Activated naive CD8-positive, alpha-beta T cell treated with anti-CD3 and anti-CD28 coated beads, Interleukin-2, amount 50 U/mL, for 16 hours (primary cell): Measurements from ENCODE around the gene PHLPP2.
"Not testable (repeated sequence)": the region's sequence is repeated elsewhere in the genome, so short reads cannot be mapped to it uniquely, and the experiment has no call there.

Experiments used
- DNase-seq: peaks from one replicate; pipeline ENCODE4 v3.0.0-alpha.2; 2020; ENCODE audit warnings: low read depth, low spot score

The PHLPP2 gene

DNA sequence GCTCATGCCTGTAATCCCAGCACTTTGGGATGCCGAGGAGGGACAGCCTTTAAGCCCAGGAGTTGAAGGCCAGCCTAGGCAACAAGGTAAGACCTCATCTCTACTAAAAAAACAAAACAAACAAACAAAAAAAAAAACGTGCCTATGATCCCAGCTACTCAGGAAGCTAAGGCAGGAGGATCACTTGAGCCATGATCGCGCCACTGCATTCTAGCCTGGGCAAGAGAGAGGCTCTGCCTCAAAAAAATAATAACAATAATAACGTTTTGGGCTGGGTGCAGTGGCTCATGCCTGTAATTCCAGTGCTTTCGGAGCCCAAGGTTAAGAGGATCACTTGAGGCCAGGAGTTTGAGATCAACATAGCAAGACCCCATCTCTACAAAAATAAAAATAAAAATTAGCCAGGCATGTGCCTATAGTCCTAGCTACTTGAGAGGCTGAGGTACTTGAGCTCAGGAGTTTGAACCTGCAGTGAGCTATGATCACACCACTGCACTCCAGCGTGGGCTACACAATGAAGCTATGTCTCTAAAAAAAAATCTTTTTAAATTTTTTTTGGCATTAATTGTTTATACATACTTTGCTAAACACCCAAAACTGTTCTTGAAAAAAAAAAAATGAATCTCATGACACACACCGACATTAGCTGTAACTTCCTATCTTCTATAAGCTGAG is 3.3 kb downstream of the PHLPP2 start:
- no peak for DNase-seq

DNA sequence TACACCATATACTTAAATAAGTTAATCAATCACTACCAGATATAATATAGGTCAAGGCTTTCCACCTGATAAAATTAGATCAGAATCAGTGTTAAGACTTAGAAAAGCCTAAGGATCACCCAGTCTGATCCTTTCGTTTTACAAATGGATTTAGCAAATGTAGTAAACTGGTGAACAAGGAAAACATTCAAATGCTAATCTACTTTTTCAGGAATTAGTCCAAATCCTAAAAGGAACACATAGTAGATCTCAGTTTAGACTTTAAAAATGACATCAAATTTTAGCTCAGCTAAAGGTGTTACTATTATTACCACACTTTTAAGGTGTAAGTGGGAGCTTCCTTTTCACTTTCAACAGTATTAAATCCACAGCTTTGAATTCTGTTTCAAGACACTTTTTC is 12.0 kb downstream of the PHLPP2 start:
- DNase-seq: no peak

DNA sequence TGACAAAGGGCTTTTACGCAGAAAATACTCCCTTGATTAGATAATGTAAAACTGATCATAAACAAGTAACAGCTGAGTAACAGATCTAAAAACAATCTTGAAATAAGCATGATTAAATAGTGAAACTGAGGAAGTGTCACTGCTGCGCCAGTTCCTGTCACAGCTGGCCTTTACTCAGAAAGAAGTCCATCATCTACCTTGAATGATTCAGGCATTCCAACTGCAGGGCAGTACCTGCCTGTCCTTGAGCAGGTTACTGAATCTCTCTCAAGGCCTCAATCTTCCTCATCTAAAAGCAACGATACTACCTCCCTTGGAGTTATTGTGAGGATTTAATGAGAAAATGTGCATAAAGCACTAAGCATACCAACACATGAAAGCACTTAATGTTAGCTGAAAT is 12.7 kb downstream of the PHLPP2 start:
- no peak for DNase-seq

DNA sequence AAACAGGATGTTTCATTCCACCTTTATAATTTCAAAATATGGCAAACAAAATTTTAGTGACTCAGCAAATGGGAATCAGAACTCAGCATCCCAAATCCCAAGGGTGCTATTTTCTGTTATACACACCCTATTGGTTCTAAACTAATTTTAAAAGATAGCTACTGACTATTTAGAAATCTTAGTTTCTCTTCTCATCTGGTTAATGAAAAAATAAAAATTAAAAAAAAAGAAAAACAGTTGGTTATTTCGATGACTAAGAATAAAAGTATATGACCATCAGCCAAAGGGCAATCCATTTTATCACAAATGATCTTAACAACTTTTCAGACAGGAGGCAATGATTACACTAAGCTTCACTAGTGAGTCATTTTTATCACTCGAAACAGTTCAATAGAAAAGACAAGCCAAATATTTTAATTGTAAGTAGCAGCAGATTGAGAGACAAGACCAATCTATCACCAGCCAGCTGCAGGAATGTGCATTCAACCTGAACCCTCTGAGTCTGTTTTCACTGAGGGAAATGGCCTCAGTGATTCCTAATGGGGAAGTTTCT is 15.2 kb downstream of the PHLPP2 start:
- DNase-seq: no peak

DNA sequence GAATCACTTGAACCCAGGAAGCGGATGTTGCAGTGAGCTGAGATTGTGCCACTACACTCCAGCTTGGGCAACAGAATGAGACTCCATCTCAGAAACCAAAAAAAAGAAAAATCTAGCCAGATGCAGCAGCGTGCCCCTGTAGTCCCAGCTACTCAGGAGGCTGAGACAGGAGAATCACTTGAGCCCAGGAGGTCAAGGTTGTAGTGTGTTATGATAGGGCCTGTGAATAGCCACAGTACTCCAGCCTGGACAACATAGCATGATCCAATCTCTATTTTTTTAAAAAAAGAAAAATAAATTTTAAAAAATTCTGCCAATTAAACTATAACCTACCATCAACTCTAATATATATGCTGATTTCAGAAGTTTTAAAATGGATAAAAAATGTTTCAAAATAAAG is 15.8 kb downstream of the PHLPP2 start:
- no peak for DNase-seq

DNA sequence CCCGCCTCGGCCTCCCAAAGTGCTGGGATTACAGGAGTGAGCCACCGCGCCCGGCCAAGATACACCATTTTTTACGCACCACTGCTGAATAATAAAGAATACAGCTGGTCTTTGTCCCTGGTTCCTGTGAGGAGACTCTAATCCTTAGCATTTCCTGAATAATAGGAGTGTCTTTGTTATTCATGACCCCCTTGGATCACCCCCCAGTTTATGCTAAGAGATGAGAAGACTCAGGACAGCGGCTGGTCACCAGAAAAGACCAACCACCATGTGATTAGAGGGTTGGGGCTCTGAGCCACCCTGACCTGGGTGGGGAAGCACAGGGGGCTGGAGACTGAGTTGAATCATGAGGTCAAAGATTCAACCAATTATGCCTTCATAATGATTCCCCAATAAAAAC is 17.3 kb downstream of the PHLPP2 start:
- DNase-seq: no peak

DNA sequence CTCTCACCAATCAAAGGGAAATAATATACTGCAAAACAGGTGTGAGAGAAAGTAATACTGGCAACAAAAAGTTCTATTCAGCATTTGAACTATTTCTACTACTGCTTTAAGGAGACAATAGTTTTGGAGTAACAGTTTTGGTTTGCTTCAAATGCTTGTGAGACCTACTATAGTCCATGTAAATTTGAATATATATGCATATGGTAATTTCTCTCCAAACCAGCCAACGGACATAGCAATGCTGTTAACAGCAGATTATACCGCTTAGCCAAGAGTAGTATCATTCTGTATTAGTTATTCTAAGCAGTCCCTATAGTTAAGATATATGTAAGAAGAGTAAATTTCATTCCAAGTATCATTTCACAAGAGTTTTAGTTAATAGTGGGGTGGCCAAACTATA is 18.5 kb downstream of the PHLPP2 start:
- DNase-seq: no peak

DNA sequence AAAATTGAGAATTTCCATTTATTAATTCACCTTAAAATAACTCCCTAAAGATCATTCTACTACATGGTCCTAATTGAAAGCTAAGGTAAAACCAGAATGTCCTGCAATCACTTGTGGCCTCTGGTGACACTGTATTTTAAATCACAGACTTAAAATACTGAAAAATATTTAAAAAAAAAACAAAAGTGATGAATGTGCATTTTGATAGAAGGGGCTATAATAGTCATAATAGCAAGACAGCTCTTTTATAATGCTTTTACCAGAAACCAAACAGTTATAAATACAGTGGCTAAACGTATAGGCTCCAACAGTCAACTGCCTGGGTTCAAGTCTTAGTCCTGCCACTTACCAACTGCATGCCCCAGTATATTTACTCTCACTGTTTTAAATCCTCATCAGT is 21.2 kb downstream of the PHLPP2 start:
- DNase-seq: no peak

DNA sequence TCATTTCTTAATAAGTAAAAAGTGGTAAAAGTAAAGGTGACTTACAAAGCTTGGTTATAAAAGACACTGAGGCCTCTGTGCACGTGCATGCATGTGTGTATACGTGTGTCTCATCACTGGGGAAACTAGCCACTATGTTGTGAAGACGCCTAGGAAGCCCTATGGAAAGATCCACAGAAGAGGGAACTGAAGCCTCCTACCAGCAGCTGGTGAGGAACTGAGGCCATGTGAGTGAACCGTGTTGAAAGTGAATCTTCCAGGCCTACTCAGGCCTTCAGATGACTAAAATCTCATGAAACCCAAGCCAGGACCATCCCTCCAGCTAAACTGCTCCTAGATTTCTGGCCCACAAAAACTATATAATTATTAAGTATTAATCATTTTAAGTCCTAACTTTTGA is 23.7 kb downstream of the PHLPP2 start:
- no peak for DNase-seq

DNA sequence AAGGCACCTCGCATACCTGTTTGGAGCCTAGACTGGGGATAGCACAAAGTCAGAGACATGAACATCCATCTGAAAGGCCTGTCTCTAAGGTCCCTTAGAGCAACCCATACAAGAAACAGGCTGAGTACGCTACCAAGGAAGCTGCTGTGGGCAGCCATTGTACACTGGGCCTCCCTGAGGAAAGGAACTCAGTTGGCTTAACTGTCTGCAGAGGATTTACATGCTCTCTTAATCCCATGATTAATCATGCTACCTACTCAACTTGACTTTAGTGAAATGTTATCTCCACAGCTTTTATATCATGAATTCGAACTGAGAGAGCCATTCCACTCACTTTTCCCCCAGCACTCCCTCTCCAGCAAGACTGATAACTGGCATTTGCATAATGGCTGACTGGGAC is 26.0 kb downstream of the PHLPP2 start:
- no peak for DNase-seq

DNA sequence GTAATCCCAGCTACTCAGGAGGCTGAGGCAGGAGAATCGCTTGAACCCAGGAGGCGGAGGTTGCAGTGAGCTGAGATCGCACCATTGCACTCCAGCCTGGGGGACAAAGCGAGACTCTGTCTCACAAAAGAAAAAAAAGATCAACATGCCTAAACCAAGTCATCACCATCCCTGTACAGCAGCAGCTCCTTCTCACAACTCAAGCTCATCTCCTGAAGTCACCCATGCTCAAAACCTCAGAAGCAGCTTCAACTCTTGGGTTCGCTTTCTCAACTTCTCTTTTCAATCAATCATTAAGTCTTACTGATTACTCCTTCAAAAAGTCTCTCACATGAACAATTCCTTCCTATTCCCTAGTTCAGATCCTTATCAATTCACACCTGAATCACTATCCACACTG is 31.3 kb downstream of the PHLPP2 start:
- no peak for DNase-seq

DNA sequence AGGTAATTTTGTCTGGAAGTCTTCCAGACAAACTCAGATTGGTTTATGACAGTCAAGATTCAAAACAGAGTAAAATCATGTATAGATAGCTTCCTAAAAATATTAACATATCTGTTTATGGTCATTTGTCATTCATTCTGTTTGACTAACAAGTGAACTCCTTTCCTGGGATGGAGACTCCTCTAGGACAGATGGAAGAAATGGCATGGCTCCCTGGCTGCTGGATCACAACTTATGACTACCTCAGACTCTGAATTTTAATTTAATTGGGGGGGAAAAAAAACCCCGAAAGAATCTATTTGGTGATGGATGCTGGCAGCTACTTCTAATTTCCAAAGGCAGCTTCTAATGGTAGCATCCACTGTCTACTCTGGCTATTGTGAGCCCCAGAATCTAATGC is 34.6 kb downstream of the PHLPP2 start:
- DNase-seq: no peak

DNA sequence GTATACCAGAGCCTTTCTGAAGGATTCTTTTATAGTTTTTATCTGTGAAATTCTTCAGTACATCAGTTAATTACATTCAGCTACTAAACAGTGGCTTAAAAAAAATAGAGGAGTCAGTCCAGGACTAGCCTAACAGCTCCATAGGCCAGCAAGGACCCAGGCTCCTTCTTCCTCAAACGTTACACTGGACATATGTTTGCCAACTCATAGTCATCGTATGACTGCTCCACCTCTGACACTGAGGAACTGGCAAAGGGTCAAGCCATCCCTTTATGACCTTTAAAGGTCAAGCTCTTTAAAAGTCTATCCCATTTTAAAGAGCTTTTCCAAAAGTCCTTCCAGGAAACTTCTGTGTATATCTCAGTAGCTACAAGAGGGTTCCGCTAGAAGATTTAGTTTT is 36.6 kb downstream of the PHLPP2 start:
- DNase-seq: no peak

DNA sequence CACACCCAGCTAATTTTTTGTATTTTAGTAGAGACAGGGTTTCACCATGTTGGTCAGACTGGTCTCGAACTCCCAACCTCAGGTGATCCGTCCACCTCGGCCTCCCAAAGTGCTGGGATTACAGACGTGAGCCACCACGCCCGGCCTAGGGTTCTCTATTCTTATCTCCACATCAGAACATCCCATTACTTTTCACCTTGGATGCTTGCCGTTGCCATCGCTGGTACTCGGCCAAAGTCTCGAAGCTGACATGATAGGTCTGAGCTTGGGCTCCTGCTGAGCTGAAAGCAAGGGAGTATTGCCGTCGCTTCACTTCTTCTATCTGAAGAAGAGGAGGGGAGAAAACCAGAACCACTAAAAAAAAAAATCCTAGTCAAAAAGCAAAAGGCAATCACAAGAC is 40.2 kb downstream of the PHLPP2 start:
- DNase-seq: not testable (repeated sequence)

DNA sequence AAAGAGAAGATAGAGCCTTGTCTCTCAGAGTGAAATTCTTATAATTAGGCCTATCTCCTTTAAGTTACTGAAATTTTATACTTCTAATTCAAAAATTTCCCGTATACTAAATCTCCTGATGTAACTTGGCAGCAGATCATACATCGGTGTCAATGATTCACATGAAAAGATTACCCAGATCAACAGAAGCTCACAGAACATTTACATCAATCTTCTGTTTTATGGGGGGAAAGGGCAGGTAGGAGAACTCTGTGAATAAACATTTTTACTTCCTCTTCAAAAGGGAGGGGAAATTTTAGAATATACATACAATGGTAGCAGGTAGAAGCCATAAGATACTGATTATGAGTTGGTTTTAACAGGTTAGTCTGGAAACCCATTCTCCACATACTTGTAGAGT is 43.1 kb downstream of the PHLPP2 start:
- DNase-seq: no peak

DNA sequence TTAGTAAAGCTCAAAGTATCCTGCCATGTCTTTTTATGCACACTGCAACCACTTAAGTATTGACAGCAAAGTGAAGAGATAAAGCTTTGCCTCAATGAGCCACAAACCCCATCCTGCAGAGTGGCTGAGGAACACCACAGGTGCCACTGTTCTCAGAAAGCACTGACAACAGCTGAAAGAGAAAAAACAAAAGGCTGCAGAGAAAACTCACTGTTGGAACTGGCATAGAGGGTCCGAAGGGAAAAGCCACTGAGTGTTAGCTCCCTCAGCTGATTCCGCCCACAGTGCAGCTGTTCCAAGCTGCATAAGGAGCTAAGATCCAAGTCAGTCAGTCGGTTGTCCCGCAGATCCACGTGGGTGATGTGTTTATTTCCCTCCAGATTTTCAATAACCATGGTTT is 48.3 kb downstream of the PHLPP2 start:
- DNase-seq: no peak

DNA sequence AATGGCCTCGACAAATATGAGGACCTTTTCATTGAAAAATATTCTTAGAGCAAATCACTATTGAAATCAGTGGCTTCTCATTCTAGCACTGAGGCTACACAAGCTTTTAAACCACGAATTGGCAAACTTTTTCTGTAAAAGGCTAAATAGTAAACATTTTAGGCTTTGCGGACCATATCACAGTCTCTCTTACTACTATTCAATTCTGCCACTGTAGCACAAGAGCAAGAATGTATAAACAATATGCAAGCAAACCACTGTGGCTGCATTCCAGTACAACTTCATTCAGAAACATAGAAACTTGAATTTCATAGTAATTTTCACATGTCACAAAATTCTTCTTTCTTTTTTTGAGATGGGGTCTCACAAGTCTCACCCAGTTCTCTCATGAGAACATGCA is 49.1 kb downstream of the PHLPP2 start:
- no peak for DNase-seq

DNA sequence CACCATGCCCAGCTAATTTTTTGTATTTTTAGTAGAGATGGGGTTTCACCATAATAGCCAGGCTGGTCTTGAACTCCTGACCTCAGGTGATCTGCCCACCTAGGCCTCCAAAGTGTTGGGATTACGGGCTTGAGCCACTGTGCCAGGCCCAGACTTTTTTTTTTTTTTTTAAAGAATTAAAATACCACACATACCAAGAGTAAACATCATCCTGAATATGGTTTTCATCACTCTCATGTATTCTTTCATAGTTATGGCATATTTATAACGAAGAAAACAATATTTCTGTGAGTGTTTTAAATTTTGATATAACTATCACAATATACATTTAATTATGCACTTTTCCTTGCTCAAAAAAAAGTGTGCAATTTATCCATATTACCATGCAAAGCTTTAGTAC is 50.3 kb downstream of the PHLPP2 start:
- no peak for DNase-seq

DNA sequence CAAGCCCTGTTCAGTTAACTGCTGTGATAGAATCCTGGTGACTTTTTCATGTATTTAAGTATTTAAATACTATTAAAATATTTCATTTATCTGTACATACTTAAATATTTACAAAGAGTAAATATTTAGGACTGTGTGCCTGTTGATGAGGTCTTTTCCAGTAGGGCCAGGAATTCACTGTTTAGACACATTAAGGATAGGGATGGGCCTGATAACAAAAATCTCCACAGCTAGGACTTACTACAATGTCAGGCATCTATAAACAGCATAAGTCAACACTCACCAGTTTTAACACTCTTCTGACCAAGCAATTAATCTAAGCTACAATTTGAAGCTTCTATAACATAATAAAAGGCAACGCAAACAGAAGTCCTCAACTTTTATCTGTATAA is 50.9 kb downstream of the PHLPP2 start:
- DNase-seq: no peak

DNA sequence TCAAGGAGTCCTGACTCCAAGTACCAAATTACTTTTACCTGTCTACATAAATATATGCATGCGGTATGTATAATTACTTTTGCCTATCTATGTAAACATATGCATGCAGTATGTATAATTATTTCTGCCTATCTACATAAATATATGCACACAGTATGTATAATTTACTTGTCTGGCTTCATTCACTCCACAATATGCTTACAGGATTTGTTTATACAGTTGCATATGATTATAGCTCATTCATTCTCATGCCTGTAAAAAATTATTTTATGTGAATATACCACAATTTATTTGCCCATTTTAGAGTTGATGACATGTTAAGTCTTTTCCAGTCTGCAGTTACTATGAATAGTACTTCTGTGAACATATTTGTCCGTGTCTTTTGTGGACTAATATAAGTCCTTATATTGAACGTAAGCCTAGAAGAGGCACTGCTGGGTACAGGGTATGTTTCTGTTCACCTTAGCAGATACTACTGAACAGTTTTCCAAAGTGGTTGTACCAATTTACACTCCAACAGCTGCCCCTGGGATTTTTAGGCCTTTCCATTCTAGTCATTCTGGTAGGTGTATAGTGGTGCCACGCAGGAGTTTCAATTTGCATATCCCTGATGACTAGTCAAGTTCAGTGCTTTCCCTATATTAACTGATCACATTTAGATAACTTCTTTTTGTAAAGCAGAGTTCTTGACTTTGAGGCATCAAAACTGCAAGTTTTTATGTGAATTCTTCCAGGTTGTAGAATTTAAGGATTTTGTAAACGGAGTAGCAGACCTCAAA is 51.5 kb downstream of the PHLPP2 start:
- no peak for DNase-seq

DNA sequence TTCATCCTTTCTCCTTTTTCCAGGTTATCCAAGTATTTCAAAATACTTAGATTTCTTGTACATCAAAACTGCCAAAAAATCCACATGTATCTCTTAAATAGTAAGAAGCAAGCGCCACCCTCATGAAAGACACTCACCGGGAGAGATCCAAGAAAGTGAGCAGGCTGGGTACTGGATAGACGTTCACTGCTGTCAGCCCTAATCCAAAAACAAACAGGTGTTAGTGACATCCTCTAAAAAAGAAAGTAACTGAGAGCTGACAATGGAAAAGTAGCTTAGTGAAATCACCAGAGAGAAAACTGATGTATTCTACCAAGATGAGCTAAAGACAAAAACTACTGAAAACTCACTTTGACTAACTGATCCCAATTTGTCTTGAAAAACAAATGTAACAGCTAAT is 52.4 kb downstream of the PHLPP2 start:
- no peak for DNase-seq

DNA sequence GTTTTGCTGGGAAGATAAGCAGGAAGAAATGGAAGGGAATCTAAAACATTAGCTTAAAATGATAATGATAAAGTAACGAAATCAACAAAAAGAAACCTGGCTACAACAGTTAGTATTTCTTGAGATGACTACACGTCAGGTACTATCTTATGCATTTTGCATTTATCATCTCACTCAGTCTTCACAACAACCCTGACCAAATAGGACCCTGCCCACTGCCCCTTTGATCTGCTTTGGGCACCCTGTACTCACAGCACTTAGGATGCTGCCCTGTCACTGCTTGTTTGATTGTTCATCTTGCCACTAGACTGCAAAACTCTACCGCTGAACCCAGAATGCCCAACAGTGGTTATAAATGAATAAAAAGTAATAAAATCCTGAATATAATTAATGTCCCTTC is 53.3 kb downstream of the PHLPP2 start:
- DNase-seq: no peak

DNA sequence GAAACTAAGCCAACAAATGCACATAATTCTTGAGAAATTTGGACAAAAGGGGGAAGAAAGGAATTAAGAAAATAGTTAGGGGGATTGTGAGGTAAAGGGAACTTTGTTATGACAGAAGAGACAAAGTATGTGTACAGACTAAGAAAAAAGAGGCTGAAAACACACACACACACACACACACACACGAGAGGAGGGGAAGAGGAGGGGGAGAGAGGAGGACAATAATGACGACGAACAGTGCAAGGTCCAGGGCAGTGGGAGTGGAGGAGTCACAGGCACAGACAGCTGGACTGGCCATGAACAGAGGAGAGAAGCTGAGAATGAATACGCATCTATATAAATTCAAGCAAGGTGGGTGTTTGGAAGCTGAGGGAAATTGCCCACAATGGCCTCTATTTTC is 54.0 kb downstream of the PHLPP2 start:
- no peak for DNase-seq
